CD4-positive, alpha-beta T cell treated with Interleukin-15 for 1 hour (primary cell): ENCODE data around the gene SERF2.
A peak's percentile ranks its signal among the peaks of the same experiment; 100 is the strongest.

Experiments used
- DNase-seq: peaks from one replicate; pipeline ENCODE4 v3.0.0-alpha.2; 2020

SERF2 gene

DNA sequence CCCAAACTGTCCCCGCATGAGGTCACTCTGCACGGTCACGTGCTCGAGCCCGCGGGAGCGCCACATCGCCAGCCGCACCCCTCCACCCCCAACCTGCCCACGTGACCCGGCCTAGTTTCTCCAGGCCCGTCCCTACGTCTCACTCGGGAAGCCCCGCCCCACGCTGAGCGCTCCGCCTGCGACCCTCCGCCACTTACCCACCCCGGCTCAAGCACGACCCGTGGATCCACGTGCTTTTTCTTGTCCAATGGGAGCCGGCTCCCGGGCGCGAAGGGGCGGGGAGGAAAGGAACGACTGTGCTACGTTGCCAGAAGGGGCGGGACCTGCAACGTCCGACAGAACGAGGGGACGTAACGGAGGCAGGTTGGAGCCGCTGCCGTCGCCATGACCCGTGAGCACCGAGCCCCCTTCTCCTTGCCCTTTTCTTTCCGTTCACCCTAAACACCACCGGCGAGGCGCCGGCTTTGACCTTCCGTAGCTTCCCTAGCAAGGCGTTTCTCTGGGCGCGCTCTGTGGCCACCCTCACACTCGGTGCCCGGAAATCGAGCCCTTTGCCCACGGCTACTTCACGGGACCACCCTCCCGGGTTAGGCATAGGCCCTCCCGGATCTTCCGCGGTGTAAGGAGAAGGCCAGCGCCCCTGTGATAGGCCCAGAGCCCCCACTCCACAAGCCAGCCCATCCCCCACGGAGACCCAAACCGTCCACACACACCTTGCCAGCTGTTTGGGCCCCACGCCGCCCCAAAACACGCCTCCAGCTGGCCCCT is at the start of gene SERF2:
Gene SERF2 (plus strand): TSS at position 328 of the 768 bp plus-strand sequence. CDS start 57 bp downstream, at position 385.
- DNase-seq = peak; percentile 100

DNA sequence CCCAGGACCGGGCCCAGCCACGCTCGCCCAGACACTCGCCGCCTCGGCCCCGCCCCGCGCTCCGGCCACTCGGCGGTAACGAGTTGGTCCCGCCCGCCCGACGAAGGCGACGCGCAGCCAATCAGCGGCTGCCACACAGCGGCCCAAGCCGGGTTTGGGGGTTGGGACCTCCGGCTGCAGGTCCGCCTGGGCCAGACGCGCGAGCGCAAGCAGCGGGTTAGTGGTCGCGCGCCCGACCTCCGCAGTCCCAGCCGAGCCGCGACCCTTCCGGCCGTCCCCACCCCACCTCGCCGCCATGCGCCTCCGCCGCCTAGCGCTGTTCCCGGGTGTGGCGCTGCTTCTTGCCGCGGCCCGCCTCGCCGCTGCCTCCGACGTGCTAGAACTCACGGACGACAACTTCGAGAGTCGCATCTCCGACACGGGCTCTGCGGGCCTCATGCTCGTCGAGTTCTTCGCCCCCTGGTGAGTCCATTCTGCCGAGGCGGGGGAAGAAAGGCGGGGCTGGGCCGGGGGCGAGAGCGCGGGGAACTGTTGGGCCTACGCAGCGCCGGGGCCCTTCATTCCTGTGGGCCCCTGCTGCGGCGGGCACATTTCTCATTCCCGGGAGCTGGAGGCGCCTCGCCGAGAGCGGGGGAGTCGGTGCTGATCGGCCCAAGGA is 45.7 kb upstream of the SERF2 start, which contains the start of gene PDIA3:
Gene PDIA3 (plus strand): TSS at position 194 of the 658 bp plus-strand sequence. CDS start 102 bp downstream, at position 296.
- DNase-seq = peak; percentile 90

DNA sequence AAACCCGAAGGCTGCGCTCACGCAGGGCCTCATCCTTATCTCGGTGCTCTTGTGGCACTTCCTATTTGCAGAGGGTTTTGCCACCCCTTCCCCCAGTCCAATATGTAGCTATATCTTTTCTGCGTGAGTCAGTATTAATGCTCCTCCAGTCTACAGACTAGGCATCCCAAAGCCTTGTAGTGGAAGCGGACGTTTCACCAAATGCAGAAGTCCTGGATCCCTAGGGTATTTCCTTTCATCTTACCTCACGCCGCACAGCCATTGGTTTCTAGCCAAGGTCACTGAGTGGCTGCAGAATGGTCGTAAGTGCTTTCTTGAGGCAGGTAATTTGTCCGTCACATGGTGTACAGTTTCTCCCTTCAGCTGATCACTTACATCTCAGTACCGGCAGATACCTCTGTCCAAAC is 45.2 kb upstream of the SERF2 start:
- DNase-seq = peak; percentile 57

DNA sequence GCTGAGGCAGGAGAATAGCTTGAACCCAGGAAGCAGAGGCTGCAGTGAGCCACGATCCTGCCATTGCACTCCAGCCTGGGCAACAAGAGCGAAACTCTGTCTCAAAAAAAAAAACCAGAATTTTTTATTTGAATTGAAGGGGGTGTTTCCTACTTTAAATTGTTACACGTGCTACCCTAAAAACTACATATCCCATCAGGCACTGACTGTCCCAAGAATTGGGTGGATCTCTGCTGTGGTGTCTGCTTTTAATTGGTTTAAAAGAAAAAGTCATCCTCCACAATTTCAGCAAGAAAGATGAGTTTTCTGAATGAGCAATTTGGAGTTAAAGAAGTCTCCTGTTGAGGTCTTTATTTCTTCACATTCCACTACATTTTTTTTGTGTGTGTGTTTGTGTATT is 43.7 kb upstream of the SERF2 start:
- no peak for DNase-seq

DNA sequence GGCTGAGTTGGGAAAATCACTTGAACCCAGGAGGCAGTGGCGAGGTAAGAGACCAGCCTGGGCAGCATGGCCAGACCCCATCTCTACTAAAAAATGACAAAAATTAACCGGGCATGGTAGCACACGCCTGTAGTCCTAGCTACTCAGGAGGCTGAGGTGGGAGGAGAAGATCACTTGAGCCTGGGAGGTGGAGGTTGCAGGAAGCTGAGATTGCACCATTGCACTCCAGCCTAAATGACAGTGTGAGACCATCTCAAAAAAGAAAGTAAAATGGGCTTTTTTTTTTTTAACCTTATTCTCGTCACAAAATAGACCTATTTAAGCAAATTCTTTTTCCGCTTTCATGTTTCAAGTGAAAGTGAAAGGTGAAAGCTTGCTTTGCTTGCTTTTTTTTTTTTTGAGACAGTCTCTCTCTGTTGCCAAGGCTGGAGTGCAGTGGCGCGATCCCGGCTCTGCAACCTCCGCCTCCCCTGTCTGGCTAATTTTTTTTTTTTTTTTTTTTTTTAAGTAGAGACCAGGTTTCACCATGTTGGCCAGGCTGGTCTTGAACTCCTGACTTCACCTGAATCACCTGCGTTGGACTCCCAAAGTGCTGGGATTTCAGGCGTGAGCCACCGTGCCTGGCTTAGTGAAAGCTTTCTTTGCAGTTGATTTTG is 42.3 kb upstream of the SERF2 start:
- peak; percentile 60 for DNase-seq

DNA sequence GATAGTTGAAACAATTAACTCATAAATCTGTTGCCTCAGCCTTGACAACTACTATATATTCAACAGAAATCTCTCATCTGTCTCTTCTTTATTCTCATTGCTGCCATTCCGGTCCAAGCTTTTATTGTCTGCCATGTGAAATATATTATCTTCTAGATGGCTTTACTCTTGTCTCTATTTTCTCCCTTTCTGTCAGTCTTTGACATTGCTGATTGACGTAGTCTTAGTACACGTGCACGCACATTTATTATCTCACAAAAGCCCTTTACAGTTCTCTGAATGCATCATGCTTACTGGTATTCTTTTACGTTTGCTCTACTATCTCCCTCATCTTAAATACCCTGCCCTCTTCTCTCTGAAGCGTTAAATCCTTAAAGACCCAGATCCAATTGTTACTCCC is 40.2 kb upstream of the SERF2 start:
- DNase-seq = no peak

DNA sequence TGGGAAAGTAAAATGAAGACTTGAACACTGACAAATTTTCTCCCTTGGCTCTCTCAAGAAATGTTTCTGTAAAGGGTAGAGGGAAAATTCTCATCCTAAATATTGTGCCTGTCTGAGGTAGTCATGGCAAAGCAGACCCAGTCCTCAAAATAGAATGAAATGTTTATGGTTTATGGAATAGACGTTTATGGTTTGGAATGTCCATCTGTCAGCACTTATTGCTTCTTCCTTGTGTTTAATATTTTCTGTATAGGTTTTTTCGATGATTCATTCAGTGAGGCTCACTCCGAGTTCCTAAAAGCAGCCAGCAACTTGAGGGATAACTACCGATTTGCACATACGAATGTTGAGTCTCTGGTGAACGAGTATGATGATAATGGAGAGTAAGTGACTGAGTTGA is 29.3 kb upstream of the SERF2 start:
- DNase-seq = no peak

DNA sequence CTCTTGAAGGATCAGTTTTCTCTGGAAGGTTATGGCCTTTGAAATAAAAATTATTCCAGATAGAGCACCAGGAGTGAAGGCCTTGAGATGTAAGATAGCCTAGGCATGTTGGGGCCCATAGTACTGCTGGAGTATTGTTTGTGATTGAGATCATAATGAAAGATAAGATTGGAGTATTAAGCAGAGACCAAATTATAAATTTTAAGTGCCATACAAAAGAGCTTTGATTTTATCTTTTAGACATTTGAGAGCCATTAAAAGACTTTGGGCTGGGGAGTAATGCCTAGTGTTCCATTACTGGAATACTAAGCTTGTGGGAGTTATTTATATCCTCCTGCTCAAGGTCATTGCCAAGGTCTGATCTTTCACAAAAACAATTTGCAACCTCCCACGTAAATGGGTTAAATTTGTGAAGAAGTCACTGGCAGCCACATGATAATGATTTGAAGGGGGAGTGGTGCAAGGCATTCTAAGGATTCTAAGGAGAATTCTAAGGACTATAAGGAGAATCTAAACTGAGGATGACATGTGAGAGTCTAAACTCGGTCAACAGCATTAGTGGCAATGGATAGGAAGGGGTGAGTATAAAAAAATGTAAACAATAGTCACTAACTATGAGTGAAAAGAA is 28.2 kb upstream of the SERF2 start:
- no peak for DNase-seq

DNA sequence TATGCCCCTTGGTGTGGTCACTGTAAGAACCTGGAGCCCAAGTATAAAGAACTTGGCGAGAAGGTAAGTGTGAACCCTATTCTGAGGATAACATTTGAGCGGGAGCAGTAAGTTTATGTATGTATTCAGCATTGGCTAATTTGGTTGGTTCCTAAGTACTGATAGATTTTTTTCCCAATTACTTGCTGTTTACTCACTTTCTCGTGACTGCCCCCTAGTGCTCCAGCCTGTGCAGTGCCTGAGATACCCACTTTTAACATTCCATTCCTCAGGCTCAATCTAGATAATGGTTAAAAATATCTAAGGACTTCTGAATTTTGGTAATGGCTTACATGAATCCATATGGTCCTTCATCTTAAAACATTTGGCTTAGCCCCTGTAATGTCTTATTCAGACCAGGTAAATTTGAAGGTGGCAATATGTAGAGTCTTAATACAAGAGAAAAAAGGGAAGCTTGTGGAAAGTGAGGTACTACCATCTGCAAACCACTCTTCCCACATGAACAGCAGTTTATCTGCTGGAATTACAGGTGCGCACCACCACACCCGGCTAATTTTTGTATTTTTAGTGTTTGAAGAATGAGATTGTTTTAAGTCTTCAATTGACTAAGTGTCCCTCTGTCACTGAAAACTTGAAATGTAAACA is 22.4 kb upstream of the SERF2 start:
- peak; percentile 48 for DNase-seq

DNA sequence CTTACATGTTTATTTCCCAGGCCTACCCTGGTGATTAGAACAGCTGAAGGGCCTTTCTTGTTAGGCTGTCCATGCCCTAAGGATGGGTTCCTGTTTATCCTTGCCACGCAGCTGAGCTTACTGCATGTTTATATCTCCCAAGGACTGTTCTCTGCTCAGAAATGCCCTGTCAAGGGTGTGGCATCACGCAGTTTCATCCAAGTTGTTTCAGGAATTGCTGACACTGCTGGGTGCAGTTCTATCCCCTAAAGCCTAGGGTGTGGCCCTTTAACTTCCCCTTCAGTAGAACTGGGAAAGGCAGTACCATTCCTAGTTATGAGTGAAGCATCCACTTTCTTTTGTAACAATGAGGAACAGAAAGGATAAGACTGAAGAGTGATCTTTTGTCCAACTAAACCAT is 20.3 kb upstream of the SERF2 start:
- DNase-seq = no peak

DNA sequence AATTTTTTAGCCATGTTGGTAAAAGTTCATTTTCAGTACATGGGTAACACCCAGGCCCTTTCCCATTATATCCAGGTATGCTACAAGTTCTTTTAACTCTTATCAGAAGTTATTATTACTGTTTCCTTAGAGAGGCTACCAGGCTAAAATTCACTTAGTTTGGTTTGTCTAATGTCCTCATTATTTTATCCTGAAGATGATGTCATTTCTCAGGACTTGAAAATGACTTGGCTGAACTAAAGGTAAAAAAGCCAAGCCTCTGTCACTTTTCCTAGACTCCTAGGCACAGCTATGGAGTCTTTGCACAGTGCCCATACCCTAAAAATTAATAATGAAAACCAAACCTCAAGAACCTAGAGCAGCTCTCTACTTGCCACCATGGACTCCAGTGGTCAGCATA is 19.5 kb upstream of the SERF2 start:
- DNase-seq = no peak

DNA sequence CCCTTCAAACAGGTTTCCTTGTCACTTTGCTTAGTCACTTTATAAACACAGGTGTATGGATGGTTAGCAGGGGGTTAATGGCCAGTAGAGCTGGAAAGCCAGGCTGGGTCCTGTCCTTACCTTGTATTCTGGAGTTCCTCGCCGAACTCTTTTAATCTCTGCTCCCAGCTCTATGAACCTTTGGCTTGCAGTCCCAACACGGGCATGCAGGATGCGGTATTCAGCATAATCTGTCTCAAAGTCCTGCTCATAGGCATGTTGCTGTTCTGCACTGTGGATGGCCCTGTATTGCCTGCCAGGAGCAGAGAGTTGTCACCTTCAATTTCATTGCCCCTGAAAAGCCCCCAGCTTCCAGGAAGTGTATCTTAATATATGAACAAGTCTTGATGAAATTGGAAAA is 18.1 kb upstream of the SERF2 start:
- no peak for DNase-seq

DNA sequence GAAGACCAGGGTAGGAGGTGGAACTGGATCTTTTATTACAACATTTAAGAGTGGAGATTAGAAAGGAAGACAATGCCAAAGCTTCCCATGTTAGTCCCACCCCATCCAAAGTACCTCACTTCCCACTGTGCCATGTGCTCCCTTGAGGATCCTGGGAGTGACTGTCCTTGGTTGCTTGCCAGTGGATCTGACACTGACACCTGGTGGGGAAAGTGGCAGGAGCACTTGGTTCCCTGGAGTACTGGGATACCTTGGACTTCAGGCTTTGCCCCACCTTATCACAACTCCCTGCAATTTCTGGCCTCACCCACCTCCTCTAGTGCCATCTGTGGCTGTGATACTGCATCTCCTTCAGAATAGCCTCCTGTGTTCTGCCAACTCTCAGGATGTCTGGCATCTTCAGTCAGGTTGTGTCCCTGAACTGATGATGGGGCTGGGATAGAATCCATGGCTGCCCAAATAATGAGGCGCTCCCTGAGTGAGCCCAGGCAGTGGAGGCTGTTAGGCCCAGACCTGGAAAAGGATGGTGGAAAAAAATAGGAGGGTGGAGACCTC is 16.6 kb upstream of the SERF2 start:
- no peak for DNase-seq

DNA sequence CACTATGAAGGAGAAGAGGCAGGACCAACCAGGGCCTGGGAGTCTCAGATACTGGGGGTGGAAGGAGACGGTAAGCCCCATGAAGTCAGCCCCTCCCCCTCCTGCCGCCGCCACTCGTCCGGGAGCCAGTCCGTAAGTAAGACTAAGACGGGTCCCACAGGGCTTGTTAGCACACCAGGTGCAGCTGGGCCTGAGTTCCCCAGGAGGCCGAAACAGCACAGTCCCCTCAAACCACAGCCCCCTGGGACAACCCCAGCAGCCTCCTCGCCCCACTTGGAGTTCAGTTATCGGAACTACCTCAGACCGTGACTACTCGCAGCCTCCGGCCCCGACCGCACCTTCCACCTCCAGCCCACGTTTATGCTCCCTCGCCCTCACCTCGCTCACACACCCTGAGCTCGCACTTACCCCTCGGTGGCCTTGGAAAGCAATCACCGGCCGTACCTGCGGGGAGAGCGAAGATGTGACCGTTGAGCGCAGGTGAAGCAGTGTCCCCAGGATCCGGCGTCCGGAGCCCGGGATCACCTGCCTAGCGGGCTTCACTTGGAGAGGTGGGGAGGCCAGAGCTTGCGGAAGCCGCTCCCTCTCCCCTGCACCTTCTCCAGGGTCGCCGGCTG is 15.9 kb upstream of the SERF2 start:
- peak; percentile 85 for DNase-seq

DNA sequence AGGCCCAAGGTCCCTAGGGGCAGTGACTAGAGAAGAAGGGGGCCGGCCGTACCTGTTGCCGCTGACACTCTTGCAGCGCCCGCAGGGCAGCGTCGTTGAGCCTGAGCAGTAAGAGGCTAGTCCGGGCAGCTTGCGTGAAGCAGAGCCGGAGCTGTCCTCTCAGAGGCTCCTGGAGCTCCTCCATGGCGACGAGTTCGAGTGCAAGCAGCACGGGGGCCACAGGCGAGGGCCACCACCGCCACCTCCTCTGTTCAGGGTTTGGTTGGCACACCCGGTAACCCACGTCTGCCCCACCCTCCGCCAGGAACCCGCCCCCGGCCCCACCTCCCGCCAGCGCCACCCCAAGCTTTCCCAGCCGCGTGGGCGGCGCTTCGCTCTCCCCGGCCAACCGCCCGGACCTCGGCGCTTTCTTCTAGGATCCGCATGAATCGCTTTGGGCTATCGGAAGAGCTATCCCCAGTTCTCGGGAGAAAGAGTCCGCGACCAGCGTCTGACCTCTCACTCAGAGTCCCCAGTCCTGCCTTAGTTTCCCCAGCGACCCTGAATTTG is 15.3 kb upstream of the SERF2 start, which contains the start of gene ELL3:
Gene ELL3 (minus strand): TSS at position 249 of the 549 bp plus-strand sequence. CDS start 65 bp downstream, at position 184.
- DNase-seq = peak; percentile 78

DNA sequence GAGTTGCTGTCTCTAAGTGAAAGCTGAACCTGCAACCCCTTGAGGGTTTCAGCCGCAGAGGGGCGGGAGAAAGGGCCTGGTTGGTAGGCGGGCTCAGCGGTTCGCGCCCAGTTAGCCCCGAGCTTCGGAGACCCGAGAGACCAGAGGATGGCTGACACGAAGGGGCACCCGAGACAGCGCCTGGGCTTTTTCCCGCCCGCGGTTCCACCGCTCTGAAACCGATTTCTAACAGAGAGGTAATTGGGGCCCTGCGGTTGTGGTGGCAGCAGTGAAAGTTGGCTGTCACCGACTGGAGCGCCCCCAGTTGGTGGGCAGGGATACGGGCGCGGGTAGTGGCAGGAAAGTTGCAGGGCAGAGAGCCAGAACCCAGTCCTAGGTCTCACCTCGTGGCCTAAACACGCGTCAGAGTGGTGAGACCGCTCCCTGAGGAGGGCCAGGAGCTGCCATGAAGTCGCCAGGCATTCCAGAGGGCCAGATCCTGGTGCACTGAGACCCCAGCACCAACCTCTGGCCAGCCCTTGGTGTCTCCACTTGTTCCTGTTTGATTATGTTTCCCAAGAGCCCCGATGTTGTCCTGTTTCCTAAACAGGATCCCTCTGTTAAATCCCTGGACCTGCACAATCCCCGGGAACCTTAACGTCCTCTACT is 14.7 kb upstream of the SERF2 start:
- peak; percentile 81 for DNase-seq

DNA sequence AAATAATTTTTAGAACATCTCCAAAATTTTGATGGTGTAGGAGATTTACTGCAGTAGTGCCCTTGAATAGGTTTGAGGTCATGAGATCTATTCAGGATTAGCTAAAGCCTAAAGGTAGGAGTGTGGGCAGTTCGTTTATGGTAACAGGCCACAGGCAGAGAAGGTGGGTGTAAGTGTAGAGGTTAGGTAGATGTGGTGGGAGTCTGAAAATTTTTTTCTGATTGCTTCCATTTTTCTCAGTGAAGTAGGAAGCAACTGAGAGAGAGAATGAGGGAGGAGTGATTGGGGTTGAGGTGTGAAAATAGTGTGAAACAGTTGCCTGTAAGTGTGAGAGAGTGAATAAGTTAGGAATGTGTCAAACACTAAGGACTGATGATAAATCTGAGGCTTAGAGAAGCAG is 13.1 kb upstream of the SERF2 start:
- DNase-seq = no peak

DNA sequence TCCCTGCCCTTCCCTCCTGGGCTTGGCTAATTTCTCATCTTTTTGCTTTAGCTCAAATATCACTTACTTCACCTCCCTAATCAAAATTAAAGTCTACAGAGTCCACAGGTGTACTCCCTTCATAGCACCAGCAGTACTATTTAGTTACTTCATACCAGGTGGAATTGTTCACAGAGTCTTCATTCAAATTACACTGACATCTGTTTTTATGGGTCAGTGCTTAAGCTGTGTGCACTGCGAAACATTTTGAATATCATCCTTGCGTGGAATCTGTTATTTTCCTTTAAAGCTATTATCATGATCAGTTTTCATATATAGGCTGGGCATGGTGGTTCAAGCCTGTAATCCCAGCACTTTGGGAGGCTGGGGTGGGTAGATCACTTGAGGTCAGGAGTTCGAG is 2.7 kb upstream of the SERF2 start:
- DNase-seq = no peak

DNA sequence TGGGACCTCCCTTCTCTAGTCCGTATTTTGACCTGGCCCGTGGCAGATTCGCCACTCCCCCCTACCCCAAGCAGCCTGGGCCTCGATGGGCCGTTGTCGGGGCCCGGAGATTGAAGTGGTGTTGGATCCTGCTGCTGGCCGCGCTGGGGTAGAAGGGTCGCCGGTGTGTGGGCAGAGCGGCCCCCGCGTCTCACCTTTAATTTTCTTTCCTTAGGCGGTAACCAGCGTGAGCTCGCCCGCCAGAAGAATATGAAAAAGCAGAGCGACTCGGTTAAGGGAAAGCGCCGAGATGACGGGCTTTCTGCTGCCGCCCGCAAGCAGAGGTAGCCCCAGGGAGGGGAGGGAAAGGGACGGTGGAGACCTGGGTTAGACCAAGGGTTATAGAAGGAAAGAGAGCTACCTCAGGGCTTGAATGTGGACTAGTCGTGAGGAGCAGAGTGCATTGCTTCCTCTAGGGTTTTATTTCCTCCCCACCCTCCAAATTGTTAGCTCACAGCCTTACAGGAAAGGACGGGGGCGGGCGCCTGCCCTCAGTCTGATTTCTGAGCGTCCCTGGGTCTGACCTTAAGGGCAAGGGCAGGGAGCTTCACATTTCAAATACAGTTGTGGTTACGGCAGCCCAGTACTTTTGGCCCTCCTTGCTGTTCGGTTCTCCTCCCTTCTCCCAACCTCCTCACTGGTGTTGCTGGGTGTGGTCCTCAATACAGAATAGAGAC is 799 bp downstream of the SERF2 start:
- peak; percentile 46 for DNase-seq

DNA sequence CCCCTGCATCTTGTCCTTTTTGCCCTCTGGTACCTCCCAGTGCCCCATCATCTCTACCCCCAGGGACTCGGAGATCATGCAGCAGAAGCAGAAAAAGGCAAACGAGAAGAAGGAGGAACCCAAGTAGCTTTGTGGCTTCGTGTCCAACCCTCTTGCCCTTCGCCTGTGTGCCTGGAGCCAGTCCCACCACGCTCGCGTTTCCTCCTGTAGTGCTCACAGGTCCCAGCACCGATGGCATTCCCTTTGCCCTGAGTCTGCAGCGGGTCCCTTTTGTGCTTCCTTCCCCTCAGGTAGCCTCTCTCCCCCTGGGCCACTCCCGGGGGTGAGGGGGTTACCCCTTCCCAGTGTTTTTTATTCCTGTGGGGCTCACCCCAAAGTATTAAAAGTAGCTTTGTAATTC is 1.5 kb downstream of the SERF2 start:
- DNase-seq = no peak
